Measurements from ENCODE around the gene VRK2.

Gene VRK2

GRCh38 chr2:58027029-58027428, 19.6 kb upstream of the VRK2 start:
- no peak for DNase-seq (ENCODE audit: low read depth)
- H3K4me3 ChIP-seq (ENCODE audit: control insufficient read depth, low read depth, low read length): no peak overlapping the region
- TF ChIP-seq CTCF (IDR thresholded peaks at IDR 0.05; ENCODE audit: control insufficient read depth, insufficient read depth, low read depth, low read length, missing control alignments): no peak

- H3K4me3 ChIP-seq (ENCODE audit: control insufficient read depth, low read depth, low read length): no peak overlapping the region
- no peak for DNase-seq (ENCODE audit: low read depth)
- no peak for TF ChIP-seq CTCF (IDR thresholded peaks at IDR 0.05; ENCODE audit: control insufficient read depth, insufficient read depth, low read depth, low read length, missing control alignments)
Observed at GRCh38 chr2:58030771-58031170, 15.8 kb upstream of the VRK2 start.

GRCh38 chr2:58032016-58032763, 14.4 kb upstream of the VRK2 start:
- no peak overlapping the region for H3K4me3 ChIP-seq (ENCODE audit: control insufficient read depth, low read depth, low read length)
- TF ChIP-seq CTCF (IDR thresholded peaks at IDR 0.05; ENCODE audit: control insufficient read depth, insufficient read depth, low read depth, low read length, missing control alignments): no peak
- DNase-seq (ENCODE audit: low read depth): no peak

GRCh38 chr2:58032764-58033080, 13.9 kb upstream of the VRK2 start:
- no peak for TF ChIP-seq CTCF (IDR thresholded peaks at IDR 0.05; ENCODE audit: control insufficient read depth, insufficient read depth, low read depth, low read length, missing control alignments)

GRCh38 chr2:58033530-58033929, 13.1 kb upstream of the VRK2 start:
- no peak for DNase-seq (ENCODE audit: low read depth)
- H3K4me3 ChIP-seq (ENCODE audit: control insufficient read depth, low read depth, low read length): no peak overlapping the region
- no peak for TF ChIP-seq CTCF (IDR thresholded peaks at IDR 0.05; ENCODE audit: control insufficient read depth, insufficient read depth, low read depth, low read length, missing control alignments)

More at GRCh38 chr2:58032764-58033080, 13.9 kb upstream of the VRK2 start:
- no peak overlapping the region for H3K4me3 ChIP-seq (ENCODE audit: control insufficient read depth, low read depth, low read length)
- no peak for DNase-seq (ENCODE audit: low read depth)

- TF ChIP-seq CTCF (IDR thresholded peaks at IDR 0.05; ENCODE audit: control insufficient read depth, insufficient read depth, low read depth, low read length, missing control alignments): no peak
- no peak overlapping the region for H3K4me3 ChIP-seq (ENCODE audit: control insufficient read depth, low read depth, low read length)
- no peak for DNase-seq (ENCODE audit: low read depth)
Observed at GRCh38 chr2:58035352-58035751, 11.3 kb upstream of the VRK2 start.

Data from AG09309 (cell line).